ENCODE data around the gene LHX5. TPM values are rescaled to one million over a fixed set of nuclear protein-coding genes. Genes with fewer than 3 reads are reported as not detected.

Gene LHX5
- total RNA-seq, 1 experiment from 2014 or later, result 0.46 TPM

DNA sequence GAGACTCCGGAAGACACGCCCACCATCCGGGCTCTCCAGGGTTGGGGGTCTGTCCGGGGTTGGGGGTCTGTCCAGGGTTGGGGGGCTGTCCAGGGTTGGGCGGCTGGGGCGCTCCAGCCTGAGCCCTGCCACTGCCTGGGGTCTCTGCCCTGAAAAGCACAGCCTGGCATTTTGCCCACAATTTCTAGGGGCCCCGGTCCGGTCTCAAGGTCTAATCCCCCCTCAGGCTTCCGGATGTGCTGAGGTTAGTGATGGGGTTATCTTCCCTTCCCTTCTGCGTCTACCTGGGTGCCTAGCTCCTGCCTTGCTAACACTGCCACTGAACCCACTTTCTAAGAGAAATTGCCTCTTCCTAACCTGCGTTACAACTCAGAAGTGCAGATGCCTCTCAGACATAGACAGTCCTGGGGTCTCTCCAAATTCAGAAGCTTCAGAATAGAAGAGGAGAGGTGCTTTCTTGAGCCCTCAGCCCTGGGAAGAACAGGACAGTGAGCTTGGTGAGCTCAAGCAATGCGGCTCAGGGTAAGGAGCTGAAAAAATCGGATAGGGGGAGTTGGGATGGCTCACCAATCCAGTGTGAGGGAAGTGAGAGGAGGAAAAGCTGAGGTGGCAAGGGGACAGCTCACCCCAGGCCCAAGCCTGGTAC, 5.7 kb downstream of the LHX5 start:
- no peak for DNase-seq (ENCODE audit: low read depth)

DNA sequence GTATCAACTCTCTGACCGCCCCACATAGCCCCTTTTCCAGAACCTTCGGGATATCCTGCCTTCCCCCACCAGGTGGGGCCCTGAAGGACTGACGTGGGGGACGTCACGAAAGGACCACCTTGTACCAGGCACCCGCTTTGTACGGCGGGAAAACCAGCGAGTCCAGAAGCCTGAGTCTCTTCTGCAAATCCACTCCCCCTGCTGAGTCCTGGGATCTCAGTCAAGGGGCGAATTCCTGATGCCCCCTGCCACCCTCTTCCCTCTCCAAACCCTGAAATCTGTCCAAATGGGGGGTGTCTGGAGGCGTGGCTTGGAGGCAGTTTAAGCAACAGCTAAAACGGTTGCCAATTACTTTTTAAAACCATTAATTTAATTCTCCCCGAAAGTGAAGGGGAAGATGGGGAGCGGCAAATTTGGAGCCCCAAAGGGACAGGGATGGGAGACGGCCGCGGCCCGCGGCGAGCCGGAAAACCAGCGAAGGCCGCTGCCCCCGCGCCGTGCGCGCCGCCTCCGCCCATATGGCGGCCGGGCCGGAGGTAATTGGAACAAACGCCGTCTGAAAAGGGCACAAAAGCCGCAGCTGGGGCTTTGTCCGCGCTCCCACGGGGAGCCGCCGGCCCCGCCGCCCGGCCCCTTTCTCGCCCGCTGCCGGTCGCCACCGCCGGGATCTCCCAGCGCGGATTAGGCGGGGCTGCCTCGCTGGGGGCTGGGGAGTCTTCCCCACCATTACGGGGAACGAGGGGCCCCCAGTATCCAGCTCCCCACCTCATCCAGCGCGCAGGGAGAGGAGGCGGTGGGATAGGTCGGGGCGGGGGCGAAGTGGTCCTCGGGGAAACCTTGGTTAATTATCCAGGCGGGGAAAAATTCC, 6.6 kb downstream of the LHX5 start:
- no peak for DNase-seq (ENCODE audit: low read depth)

GRCh38 chr12:113464452-113464775, 7.3 kb downstream of the LHX5 start:
- DNase-seq (ENCODE audit: low read depth), result no peak

DNA sequence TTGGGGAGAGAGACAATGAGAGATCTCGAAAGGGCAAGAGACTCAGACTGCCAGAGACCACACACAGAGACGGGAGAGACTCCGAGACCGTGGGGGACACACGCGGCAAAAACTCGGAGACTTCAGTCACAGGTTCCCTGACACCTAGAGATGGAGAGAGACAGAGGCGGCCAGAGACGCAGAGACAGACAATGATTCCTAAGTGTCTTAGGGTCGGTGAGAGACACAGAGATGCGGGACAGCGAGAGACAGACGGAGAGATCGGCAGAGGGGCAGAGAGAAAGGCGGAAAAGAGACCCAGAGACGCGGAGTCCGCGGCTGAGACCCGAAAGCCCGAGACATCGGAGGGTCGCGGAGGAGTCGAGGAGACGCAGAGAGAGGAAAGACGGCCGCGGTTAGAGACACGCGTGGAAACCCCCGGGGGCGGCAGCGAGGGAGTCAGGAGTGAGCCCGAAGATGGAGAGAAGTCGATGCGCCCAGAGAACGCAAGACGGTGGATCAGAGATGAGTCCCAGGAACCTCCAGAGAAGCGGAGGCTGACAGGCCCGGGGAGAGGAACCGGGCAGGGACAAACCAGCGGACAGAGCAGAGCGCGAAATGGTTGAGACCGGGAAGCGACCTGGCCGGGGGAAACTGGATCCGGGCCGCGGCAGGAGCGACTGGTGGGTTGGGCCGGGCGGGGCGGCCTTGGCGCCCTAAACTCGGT, 7.8 kb downstream of the LHX5 start:
- no peak for DNase-seq (ENCODE audit: low read depth)

- DNase-seq (ENCODE audit: low read depth), result no peak
These were observed 8.5 kb downstream of the LHX5 start for GRCh38 chr12:113462998-113463745.

GRCh38 chr12:113462117-113462774, 9.4 kb downstream of the LHX5 start:
- DNase-seq (ENCODE audit: low read depth), result peak; percentile 89

DNA sequence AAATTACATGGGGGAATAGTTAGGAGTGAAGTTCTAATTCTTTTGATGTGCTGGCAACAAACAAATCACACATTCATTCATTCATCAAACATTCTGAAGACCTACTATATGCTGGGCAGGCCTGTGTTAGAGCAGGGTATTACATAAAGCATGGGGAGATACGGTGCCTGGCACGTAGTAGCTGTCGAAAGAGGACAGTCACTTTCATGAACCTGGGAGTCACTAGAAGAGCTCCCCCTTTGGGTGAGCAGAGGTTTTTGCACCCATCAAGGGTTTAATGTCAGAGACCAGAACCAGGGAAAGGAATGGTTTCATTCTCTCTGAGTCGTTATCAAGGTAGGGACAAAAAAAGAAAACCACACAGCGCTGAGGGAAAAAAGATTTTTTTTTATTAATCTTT, 10.0 kb downstream of the LHX5 start:
- DNase-seq (ENCODE audit: low read depth), result no peak

DNA sequence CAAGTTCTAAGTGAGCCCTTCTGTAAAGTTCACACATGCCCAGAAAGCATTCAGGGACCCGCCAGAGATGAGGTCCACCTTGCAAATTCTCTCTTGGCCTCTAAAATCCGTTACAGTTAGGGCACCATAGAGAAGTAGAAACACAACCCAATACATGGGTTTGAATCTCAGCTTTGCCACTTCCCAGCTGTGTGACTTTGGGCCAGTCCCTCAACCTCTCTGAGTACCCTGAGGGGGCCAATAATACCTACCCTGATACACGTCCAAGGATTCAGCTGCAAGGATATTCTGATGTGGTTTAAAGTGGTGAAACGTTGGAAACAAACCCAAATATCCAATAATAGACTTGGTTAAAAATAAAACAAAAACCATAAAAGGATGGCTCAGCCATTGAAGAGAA, 11.7 kb downstream of the LHX5 start:
- no peak for DNase-seq (ENCODE audit: low read depth)

DNA sequence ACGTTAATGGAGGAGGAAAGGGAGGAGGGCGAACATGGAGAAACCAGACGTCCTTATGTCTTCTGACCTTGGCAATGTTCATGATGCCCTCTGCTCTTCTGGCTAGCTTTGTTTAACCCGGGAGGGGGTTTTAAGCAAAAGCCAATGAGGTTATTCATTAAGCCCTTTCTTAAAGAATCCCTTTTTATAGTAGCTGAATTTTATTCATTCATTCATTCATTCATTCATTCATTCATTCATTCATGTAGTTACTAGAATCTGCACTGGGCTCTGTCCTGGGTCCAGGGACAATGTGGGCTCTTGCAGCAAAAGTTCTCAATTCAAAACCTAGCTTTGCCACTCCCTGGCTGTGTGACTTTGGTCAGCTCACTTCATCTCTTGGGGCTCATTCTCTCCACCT, 14.0 kb downstream of the LHX5 start:
- no peak for DNase-seq (ENCODE audit: low read depth)

GRCh38 chr12:113457185-113457584, 14.5 kb downstream of the LHX5 start:
- DNase-seq (ENCODE audit: low read depth), result no peak

- DNase-seq (ENCODE audit: low read depth), result no peak
These were observed 14.9 kb downstream of the LHX5 start for GRCh38 chr12:113456761-113457160.

- DNase-seq (ENCODE audit: low read depth), result no peak
These were observed 15.5 kb downstream of the LHX5 start for GRCh38 chr12:113456199-113456598.

DNA sequence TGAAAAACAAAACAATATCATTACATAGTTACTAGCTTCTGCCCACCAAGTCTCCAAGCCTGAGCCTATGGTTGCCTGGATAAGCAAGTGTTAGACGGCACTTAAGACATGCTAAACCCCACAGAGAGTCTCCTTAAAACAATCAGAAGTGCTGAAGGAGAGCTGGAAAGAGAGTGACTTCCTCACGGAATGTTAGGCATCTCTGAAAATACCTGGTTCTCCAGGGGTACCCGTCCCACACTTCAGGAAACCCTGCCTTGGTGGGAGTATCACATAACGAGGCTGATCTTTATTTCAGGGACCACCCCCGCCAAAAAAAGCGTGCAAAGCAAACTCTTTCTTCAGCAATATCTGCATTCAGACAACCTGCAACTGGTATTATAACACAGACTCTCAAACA, 18.3 kb downstream of the LHX5 start:
- DNase-seq (ENCODE audit: low read depth), result no peak

DNA sequence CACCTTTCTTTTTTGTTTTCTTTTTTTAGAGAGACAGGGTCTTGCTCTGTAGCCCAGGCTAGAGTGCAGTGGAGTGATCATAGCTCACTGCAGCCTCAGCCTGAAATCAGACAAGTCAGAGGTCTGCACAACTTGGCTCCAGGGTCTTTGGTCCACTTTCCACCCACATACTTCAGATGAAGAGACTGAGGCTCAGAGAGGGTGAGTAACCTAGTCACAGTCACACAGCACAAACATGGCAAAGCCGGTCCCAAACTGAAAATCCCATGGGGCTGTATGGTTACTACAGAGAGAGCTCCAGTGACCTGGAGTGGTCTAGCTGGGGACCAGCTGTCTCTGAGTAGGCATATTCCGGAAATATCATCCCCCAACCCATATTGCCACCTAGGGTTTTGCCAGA, 19.2 kb downstream of the LHX5 start:
- no peak for DNase-seq (ENCODE audit: low read depth)

DNA sequence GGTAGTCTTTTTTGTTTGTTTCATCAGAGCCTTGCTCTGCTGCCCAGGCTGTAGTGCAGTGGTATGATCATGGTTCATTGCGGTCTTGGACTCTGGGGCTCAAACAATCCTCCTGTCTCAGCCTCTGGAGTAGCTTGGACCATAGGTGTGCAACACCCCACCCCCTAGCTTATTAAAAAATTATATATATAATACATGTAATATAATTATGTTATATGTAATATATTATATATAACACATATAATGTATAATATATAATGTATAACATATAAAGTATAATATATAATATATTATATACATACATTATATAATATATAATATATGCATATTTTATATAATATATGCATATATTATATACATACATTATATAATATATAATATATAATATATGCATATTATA, 21.8 kb downstream of the LHX5 start:
- no peak for DNase-seq (ENCODE audit: low read depth)

DNA sequence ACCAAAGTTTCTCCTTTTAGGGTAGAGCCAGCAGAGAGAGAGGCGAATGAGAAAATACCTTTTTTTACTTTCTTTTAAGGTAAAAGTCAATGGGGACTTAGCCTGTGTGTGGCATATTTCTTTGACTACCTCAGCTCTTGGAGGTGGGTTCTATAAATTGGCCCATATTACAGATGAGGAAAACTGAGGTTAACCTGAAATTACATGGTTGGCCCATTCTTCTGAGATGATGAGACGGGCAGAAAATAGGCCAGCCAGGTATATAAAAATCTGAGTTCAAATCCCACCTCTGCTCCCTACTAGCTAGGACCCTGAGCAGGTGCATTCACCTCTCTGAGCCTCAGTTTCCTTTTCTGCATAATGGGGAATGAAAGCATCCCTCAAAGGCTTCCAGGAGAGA, 22.4 kb downstream of the LHX5 start:
- DNase-seq (ENCODE audit: low read depth), result no peak

GRCh38 chr12:113448873-113449272, 22.8 kb downstream of the LHX5 start:
- DNase-seq (ENCODE audit: low read depth), result no peak

- peak; percentile 42 for DNase-seq (ENCODE audit: low read depth)
These were observed 26.0 kb downstream of the LHX5 start for GRCh38 chr12:113445544-113446171.

DNA sequence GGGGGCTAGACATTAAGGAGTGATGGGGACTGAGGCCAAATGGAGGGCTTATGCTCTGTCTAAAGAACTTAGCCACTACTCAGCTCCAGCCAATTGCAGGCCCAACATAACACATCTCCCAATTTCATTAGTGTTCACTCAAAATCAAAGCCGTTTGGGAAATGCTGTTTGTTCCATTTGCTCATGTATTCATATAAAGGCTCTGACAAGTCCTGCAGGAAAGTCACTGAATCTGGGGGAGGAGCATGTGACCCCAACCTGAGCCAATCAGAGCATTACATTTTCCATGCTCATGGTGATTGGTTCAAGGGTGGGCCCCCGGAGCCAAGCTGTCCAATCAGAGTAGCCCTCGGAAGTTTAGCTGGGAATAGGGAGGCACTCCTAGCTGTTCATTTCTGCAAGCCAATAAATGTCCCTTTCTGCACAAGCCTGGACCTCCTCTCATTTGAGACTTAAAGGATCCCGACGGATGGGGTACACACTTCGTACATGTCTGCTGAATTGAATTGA, 28.6 kb downstream of the LHX5 start:
- no peak for DNase-seq (ENCODE audit: low read depth)

DNA sequence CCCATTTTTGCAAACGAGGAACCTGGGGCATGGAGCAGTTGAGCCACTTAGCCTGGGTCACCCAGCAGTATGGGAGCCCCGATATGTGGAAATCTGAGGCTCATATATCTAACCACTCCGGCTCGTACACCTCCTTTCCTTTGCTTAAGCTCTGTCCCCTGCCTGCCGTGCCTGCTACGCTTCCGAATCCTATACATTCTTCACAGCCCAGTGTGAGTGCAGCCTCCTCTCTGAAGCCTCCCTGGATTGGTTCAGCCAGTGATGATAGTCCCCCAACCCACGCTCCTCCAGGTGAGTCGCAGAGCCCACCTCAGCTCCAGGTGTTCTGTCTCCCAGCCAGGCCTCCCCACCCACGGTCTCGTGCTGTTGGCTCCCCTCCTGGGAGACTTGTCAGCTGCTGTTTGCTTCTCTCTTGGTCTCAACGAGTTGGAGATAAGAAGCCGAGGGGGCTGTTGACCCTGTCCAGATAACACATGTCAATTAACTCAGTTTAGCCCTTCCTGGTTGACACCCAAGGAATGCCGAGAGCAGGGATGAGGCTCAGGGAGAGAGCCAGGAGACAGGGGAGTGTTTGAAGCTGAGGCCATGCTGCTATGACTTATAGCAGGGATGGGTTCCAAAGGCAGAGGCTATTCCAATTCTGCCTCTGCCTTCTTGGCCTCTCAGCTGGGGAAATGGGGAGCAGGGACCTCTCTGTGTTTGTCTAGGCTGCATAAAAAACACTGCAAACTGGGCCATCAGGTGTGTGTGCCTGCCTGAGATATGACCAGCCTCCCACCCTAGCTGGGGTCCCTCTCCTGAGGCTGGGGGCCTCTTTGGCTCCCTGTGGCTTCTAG, 30.5 kb downstream of the LHX5 start:
- DNase-seq (ENCODE audit: low read depth), result no peak
